ENCODE data around the gene CHD9NB.

DNA sequence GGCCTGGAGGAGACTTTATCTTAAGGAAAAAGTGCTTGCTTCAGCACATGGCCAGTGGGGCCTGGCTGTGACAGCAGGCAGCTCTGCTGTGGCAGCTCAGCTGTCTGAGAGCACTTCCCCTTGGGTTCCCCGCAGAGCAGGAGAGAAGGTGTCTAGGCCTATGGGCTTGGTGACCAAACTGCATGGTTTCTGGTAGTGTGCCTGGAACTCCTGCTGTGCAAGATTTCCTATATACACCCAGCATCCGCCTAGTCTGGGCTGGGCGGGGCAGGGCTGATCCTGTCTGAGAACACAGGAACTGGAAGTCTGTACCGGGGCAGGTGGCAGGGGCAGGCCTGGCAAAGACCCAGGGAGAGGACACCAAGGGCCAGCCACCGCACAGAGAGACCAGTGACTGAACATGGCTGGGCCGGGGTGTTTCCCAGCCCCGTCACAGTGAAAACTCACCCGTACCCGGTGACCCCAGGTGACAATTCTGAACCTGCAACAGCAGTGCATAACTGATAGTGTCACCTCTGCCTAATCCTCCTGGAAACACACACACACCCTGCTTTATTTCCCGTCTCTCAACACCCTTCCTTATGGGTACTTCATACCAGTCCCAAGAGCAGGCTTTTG lies 41.4 kb upstream of the CHD9NB start:
- TF ChIP-seq EZH2phosphoT487 (IDR thresholded peaks at IDR 0.05; ENCODE audit: insufficient read depth, low read depth) = no peak
- no peak for TF ChIP-seq EZH2 (IDR thresholded peaks at IDR 0.05; ENCODE audit: insufficient read depth, poor library complexity, severe bottlenecking)
